ENCODE measurements around the gene UBE2A. TPM values are rescaled to one million over a fixed set of nuclear protein-coding genes. Genes with fewer than 3 reads are reported as not detected.

The UBE2A gene
- total and polyA plus RNA-seq, 12 donors: 51.7 to 77.7 (median 67.1) TPM

- Histone ChIP-seq H3K36me3 (peaks cover 0 to 8% (median 0%) of the 10 kb centered on the region in 9 donors), H3K4me1 (peaks cover 0 to 8% (median 0%) of the 10 kb centered on the region in 9 donors), H3K9me3 (no peaks in the 10 kb centered on the region), H3K27ac (peak overlapping the region in 3 of 10 donors; percentile 92 to 94 (median 94)), H3K4me3 (peak overlapping the region in 9 of 10 donors; percentile 60 to 84 (median 71)), H3K27me3 (peaks cover 0 to 9% (median 0%) of the 10 kb centered on the region in 7 donors)
- 24 to 37% methylated on average over 16 to 17 of the region's 17 CpGs for WGBS, 2 donors
- DNase-seq (no peak), ATAC-seq (peak in 1 of 8 donors; percentile 5)
- intact Hi-C loops (cut with DNase I): loop anchor here in 1 of 10 donors (5.0 kb wide), 1 partner anchor 127 kb away; no protein-coding TSS in a partner anchor
- TF ChIP-seq, protein P1, sequence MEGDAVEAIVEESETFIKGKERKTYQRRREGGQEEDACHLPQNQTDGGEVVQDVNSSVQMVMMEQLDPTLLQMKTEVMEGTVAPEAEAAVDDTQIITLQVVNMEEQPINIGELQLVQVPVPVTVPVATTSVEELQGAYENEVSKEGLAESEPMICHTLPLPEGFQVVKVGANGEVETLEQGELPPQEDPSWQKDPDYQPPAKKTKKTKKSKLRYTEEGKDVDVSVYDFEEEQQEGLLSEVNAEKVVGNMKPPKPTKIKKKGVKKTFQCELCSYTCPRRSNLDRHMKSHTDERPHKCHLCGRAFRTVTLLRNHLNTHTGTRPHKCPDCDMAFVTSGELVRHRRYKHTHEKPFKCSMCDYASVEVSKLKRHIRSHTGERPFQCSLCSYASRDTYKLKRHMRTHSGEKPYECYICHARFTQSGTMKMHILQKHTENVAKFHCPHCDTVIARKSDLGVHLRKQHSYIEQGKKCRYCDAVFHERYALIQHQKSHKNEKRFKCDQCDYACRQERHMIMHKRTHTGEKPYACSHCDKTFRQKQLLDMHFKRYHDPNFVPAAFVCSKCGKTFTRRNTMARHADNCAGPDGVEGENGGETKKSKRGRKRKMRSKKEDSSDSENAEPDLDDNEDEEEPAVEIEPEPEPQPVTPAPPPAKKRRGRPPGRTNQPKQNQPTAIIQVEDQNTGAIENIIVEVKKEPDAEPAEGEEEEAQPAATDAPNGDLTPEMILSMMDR (IDR thresholded peaks at IDR 0.05): no peak
Observed at GRCh38 chrX:119604766-119605463, 30.6 kb downstream of the UBE2A start.

DNA sequence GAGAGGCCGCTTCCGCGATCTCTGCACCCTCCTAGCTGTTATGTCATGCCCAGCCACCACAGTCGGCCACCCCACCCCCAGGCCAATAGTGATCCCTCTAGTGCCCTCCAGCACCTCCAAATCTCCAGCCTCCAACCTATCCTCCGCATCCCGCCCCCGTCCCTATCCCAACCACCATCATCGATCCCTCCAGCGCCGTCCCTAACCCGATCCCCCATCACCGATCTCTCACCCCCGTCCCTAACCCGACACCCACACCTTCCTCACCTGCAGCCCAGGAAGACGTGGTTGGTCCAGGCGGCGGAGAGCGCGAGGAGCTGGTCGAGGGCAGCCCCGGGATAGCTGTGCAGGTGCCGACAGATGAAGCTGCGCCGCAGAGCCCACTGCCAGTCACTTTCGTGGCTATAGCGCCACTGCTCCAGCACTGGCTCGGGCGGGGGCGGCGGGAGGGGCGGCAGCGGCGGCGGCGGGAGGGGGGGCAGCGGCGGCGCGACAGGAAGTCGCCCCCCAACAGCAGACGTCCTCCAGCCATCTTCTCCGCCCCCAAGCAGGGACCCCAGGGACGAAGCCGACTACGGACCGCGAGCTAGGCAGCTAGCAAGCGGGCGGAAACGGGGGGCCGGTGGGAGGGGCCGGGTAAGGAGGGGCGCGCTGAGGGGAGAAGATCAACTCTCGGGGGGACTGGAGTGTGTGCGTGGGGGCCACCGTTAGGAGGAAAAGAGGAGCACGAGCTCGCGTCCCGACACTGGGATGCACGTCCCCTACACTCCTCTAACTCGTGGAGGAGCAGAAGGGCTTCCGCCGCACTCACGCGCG is 31.3 kb downstream of the UBE2A start:
- Histone ChIP-seq H3K27ac (peak overlapping the region; percentile 69 to 94 (median 91)), H3K36me3 (peaks cover 0 to 7% (median 0%) of the 10 kb centered on the region in 9 donors), H3K27me3 (peaks cover 0 to 9% (median 0%) of the 10 kb centered on the region in 7 donors), H3K4me3 (peak overlapping the region; percentile 60 to 84 (median 68)), H3K9me3 (no peaks in the 10 kb centered on the region), H3K4me1 (peaks cover 0 to 8% (median 0%) of the 10 kb centered on the region in 9 donors)
- peak; percentile 25 to 27 for DNase-seq
- TF ChIP-seq, protein P1 (IDR thresholded peaks at IDR 0.05): no peak
- intact Hi-C loops (cut with DNase I): loop anchor here in 1 of 10 donors (5.0 kb wide), 1 partner anchor 127 kb away; no protein-coding TSS in a partner anchor
- 0% methylated on average over 25 to 64 of the region's 68 CpGs for whole genome bisulfite sequencing, 2 donors
- peak; percentile 56 to 82 (median 66) for ATAC-seq

- Histone ChIP-seq H3K4me1 (peaks cover 0 to 8% (median 0%) of the 10 kb centered on the region in 9 donors), H3K27ac (peak within 1 kb of the TSS; percentile 70 to 94 (median 91)), H3K9me3 (no peaks in the 10 kb centered on the region), H3K36me3 (no peaks in the 10 kb centered on the region), H3K4me3 (peak within 1 kb of the TSS; percentile 60 to 84 (median 68)), H3K27me3 (peaks cover 0 to 9% (median 0%) of the 10 kb centered on the region in 7 donors)
- peak; percentile 92 to 93 for DNase-seq
- peak; percentile 94 to 99 (median 96) for ATAC-seq
- WGBS, 2 donors: 1% methylated on average over 42 to 46 of the region's 46 CpGs
- TF ChIP-seq, protein P1 (IDR thresholded peaks at IDR 0.05): no peak
- intact Hi-C loops (cut with DNase I): loop anchor here in 1 of 10 donors (5.0 kb wide), 1 partner anchor 126 kb away; no protein-coding TSS in a partner anchor
Observed at GRCh38 chrX:119606280-119607017, 32.1 kb downstream of the UBE2A start, which contains the start of gene NKRF. NKRF (minus strand) TSS chrX:119606424.
